NCI-H226 (cell line): ENCODE data around the gene ITFG2.

Experiments used
- DNase-seq: peaks from one replicate; pipeline ENCODE4 v3.0.0-alpha.2; 2015

Gene ITFG2

DNA sequence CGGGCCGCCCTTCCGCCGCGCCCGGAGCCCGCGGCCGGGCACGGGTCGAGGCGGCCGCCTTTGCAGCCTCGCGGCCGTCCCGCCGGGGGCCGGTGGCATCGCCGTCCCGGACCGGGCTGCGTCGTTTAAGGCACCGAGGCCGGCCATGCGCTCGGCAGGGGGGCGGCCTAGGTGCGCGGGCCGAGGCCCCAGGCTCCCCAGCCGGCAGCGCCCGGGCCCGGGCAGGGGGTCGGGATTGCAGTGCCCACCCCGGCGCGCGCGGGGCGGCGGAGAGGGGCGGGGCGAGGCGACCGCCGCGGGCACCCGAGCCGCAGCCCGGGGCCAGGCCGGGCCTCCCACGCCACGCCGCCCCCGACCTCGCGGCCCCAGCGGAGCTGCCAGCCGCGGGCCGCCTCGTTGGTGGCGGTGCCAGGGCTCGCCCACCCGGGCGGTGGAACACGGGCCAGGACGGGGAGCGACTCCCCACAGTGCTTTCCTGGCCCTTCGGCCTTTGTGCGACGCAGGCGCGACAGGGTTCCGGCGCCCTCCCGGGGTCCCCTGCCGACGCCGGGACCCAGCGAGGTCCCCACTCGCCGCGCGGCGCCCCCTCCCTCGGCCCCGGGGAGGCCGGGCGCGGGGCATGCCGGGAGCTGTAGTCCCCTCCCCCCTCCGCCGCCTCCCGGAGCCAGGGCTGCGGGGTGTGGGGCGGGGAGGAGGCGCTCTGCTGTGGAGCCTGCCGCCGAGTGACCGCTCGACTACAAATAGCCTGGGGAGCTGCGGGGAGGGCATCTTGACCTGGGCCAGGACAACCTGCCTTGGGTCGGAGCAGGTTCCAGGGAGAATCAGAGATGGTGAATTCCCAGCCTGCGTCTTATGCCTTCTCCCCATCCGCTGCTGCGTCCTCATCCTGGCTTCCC is 16.9 kb upstream of the ITFG2 start:
- DNase-seq: peak; percentile 53

DNA sequence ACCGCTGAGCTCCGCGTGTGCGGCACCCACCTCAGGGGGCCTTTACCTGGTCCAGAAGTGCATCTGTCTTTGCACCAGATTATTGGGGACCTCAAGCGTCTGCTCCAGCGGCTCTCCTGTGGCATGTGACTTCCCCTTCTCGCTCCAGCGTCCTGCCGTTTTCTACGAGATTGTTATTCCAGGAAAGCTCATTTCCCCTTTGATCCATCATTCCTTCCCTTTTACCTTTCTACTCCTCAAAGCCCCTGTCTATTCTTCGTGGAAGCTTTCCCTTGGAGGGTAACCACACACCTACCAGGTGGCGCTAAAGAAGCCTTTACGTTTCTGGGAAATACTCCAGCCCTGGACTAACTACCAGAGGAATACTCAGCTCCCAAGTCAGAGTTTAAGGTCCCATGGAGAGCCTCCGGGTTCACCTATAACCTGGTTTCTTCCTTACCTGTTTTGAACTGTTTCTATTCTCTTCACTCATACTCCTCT is 16.2 kb upstream of the ITFG2 start:
- no peak for DNase-seq

DNA sequence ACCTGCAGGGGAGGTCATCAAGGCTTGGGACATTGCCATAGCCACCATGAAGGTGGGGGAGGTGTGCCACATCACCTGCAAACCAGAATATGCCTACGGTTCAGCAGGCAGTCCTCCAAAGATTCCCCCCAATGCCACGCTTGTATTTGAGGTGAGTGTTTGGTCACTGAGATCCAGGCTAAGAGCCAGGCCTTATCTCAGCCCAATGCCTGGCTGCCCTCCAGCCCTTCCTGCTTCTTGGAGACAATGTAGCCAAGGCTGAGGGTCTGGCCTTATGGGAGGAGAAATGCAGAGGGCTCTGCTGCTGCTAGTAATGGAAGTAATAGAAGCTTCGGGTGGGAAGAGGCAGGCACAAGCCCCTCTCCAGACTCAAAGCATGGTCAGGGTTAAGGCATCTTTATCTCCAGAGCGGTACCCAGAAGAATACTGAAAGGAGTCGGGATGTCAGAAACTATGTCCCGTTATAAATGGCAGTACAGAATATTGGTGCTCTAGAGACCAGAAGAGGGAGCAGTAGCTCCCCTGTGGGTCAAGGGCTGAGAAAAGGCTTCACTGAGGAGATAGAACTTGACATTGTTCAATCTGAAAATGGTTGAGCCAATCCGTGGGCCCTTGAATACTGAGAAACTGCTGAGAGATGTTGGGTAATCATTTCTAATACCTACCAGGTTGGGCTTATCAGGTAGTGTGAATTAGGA is 14.6 kb upstream of the ITFG2 start:
- peak; percentile 18 for DNase-seq

DNA sequence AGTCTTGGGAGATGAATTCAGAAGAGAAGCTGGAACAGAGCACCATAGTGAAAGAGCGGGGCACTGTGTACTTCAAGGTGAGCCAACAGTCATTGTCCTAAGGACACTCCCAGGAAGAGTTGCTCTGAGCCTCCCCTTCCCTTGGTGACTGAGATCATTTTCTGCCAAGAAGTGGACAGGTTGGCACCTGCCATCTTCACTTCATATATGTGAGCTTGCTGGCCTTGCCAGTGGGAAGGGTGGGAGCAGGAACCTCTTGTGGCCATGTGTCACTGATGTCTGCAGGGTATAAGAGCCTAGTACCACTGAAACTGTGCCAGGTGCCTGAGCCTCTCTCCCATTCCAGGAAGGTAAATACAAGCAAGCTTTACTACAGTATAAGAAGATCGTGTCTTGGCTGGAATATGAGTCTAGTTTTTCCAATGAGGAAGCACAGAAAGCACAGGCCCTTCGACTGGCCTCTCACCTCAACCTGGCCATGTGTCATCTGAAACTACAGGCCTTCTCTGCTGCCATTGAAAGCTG is 12.4 kb upstream of the ITFG2 start:
- no peak for DNase-seq

GRCh38 chr12:2801044-2801783 is 11.3 kb upstream of the ITFG2 start:
- DNase-seq: no peak

DNA sequence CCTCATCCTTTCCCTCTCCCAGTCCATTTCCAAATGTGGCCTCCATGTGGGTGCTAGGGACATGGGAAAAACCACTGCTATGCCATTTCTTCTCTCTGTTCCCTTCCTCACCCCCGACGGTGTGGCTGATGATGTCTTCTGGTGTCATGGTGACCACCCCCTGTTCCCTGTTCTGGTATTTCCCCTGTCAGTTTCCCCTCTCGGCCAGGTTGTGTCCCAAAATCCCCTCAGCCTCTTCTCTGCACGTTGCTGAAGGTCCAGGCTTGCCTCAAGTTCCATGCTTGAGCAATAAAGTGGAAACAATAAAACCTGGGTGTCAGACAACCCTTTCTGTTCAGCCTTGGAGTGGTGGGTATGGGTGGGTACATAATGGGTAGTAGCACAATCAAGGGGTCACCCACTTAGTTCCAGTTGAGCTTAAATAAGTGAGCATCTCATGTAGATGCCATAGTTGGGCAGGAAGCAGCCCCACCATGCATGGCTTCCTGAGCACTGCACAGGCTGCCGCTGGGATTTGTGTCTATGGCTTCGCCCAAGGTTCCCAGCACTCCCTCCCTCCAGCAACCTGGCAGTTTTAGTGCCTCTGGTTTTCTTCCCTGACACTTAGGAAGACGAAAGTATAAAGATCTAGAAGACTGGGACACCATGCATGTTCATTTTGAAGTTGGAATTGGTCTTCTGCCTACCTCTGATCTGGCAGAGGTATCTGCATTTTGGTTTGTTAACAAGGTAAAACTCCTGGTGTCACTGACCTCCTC is 8.7 kb upstream of the ITFG2 start:
- no peak for DNase-seq

- peak; percentile 67 for DNase-seq
Observed at GRCh38 chr12:2804393-2805142, 7.9 kb upstream of the ITFG2 start.

DNA sequence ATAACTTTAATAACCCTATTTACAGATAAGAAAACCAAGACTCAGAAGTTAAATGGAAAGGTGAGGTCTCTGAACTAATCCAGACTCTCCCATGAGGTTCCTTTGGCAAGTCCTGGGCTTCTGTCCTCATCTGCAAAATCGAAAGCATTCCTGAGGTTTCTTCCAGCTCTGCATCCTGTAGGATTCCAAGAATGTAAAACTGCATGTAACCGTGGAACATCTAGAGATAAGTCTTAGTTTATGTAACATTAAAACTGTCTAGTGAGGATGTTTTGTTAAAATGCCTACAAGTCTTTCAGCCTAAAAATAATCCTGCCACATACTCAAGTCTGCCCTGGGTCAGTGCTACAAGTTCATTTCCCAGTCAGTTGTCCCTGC is 7.3 kb upstream of the ITFG2 start:
- peak; percentile 45 for DNase-seq

DNA sequence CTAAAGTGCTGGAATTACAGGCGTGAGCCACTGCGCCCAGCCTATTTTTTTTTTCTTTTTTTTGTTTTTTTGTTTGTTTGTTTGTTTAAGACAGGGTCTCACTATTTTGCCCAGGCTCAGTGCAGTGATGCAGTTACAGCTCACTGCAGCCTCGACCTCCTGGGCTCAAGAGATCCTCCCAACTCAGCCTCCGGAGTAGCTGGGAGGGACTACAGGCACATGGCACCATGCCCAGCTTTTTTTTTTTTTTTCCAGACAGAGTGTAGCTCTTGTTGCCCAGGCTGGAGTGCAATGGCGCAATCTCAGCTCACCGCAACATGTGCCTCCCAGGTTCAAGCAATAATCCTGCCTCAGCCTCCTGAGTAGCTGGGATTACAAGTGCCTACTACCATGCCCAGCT is 5.8 kb upstream of the ITFG2 start:
- DNase-seq: no peak

DNA sequence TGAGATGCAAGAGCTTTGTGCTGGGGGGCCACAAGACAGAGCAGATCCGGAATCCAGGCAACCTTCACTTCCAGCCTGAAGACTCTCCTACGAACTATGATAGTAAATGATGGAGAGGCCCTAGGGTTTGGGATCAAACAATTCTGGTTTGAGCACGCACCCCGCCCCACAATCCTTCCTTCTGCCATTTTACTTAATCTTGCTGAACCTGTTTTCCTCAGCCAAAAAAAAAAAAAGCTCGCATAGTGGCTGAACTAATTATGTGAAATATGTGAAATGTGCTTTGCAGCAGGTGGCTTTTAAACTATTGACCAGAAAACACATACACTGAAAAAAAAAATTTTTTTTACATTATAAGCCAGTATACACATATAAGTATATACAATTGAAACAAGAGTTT is 667 bp upstream of the ITFG2 start:
- no peak for DNase-seq

DNA sequence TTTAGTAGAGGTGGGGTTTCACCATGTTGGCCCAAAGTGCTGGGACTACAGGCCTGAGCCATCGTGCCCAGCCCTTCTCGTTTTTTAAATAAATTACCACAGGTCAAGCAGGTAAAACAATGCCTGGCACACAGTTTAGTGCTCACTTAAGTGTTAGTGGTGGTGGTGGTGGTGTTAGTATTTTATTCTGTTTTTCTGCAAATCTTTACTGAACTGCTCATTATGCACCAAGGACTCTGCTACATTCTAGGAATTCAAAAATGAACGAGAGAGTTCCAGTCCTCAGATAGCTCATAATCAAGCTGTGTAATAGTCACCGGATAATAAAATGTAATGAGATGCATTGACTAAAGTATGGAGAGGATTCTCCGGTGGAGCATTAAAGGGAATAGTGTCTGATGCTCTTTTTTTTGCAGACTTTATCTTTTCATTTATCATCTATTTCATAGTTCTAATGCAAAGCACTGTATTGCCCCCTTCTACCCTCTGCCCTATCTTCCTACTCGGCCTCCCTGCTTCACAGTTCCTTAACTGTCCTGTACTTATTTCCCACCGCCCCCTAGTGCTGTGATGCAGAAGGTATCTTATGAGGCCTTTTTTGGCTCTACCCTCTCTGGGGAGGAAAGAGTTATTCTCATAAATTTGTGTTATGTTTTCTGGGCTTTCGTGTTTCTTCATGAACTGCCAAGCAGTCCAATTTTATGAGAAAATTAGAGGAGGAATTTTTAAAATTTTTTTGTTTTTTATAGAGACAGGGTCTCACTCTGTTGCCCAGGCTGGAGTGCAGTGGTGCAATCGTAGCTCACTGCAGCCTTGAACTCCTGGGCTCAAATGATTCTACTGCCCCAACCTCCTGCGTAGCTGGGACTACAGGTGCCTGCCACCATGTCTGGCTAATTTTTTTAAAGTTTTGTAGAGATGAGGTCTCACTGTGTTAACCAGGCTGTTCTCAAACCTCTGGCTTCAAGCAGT is 1.0 kb downstream of the ITFG2 start:
- DNase-seq: peak; percentile 48

- DNase-seq: no peak
Observed at GRCh38 chr12:2819810-2820209, 7.3 kb downstream of the ITFG2 start.

- DNase-seq: no peak
Observed at GRCh38 chr12:2820432-2820831, 8.0 kb downstream of the ITFG2 start.

GRCh38 chr12:2823483-2823882 is 11.0 kb downstream of the ITFG2 start:
- no peak for DNase-seq

DNA sequence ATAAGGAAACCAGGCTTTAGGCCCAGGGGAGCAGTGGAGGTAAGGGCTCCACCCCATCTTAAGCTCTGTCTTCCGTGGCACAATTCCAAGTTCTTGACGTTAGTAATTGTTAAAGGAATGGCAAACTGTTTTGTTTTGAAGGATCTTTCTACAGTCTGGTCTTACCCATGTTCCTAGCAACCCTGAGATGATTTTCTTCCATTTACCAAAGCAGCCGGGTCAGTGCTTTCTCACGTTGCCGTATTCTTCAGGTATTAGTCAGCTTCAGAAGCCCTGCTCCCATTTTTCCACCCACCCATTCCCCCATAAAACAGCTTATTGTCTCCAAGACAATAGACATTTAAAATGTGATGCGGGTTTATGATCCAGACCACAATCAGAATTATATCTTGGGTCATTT is 12.1 kb downstream of the ITFG2 start:
- no peak for DNase-seq

DNA sequence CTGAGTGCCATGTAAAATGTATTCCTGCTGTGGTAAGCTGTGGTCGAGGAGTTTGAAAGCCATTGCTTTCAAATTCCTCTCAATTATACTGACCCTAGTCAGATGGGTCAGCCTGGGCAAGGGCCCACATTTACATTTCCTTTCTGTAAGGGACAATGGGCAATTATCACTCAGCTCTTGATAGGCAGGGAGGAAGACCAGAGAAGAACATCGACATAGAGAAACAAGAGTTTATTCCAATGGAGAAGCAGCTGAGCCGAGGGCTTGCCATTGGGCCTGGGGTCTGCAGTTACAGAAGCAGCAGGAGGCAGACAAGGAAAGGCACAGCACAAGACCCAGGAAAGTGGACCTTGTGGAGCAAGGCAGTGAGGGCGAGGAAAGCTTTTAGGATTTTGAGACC is 12.7 kb downstream of the ITFG2 start:
- no peak for DNase-seq

- no peak for DNase-seq
Observed at GRCh38 chr12:2826036-2826435, 13.6 kb downstream of the ITFG2 start.

GRCh38 chr12:2826721-2827515 is 14.4 kb downstream of the ITFG2 start:
- DNase-seq: no peak

GRCh38 chr12:2829275-2829674 is 16.8 kb downstream of the ITFG2 start:
- DNase-seq: no peak
